CMK (cell line): ENCODE results near the gene PCDHGB4.
"Not testable (repeated sequence)": the region's sequence is repeated elsewhere in the genome, so short reads cannot be mapped to it uniquely, and the experiment has no call there.

Experiments
- DNase-seq: peaks from one replicate; pipeline ENCODE4 v3.0.0-alpha.2; 2010; ENCODE audit warnings: low read depth

The PCDHGB4 gene

DNA sequence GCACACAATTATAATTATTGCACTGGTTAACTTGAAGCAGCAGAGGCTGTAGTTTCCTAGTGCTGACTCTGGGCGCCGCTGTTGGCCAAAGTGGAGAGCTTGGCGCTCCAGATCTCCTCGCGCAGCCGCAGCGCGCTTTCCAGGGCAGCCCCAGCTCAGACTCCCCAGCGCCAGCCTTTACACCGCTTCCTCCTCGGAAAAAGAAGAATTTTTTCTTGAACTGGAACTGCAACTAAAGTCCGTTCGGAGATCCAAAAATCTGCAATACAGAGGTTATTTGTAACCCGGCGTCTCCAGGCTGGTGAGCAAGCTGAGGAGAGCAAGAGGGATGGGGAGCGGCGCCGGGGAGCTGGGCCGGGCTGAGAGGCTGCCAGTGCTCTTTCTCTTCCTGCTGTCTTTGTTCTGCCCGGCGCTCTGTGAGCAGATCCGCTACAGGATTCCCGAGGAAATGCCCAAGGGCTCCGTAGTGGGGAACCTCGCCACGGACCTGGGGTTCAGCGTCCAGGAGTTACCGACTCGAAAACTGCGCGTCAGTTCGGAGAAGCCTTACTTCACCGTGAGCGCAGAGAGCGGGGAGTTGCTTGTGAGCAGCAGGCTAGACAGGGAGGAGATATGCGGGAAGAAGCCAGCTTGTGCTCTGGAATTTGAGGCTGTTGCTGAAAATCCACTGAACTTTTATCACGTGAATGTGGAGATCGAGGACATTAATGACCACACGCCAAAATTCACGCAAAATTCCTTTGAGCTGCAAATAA lies at the start of gene PCDHGB4:
PCDHGB4 (plus strand) TSS at position 142 of the 755 bp plus-strand sequence; CDS start at position 329, 187 bp downstream.
- DNase-seq, result not testable (repeated sequence)

DNA sequence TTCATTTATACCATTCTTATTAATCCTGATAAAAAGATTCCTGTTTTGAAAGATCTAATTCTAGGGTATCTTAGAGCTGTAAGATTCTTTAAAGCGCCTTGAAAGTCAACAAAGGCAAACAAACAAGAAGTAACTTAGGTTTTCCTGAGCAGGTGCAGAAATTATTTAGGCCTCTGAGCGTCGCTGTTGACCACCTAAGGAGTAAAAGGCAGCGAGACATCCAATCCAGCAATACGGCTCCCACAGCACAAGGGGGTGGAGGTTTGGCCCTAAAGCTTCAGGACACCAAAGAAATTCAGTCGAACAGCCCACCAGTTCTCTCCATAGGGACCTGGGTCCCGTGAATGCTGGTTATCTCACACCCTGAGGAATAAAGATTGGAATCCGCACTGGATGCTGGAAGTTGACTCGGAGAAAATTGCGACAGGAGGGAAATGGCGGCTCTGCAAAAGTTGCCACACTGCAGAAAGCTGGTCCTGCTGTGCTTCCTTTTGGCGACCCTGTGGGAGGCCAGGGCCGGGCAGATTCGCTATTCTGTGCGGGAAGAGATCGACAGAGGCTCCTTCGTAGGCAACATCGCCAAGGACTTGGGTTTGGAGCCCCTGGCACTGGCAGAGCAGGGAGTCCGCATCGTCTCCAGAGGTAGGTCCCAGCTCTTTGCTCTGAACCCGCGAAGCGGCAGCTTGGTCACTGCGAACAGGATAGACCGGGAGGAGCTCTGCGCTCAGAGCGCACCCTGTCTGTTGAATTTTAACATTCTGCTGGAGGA lies 48.8 kb upstream of the PCDHGB4 start, which contains the start of gene PCDHGA2:
PCDHGA2 (plus strand) TSS at position 223 of the 769 bp plus-strand sequence.
- no peak for DNase-seq

DNA sequence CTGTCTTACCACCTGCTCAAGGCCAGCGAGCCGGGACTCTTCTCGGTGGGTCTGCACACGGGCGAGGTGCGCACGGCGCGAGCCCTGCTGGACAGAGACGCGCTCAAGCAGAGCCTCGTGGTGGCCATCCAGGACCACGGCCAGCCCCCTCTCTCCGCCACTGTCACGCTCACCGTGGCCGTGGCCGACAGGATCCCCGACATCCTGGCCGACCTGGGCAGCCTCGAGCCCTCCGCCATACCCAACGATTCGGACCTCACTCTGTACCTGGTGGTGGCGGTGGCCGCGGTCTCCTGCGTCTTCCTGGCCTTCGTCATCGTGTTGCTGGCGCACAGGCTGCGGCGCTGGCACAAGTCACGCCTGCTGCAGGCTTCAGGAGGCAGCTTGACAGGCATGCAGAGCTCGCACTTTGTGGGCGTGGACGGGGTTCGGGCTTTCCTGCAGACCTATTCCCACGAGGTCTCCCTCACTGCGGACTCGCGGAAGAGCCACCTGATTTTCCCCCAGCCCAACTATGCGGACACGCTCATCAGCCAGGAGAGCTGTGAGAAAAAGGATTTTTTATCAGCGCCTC lies 46.6 kb upstream of the PCDHGB4 start:
- not testable (repeated sequence) for DNase-seq

DNA sequence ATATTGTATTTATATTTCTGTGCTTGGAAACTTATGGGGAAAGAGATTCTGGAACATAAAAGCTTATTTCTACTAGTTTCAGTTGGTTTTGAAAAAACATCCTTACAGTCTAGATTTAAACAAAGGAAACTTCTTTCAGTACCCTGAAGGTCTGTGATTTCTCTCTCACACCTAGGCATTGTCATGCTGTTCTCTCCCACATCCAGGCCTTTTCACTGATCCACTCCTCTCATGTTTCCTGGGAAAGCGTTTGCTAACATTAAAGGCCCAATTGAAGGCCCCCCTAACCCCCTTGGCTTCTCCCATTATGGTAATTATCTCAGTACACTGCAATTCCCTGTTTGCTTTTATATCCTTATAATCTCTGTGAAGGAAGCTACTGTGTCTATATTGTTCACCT lies 44.7 kb upstream of the PCDHGB4 start:
- no peak for DNase-seq

DNA sequence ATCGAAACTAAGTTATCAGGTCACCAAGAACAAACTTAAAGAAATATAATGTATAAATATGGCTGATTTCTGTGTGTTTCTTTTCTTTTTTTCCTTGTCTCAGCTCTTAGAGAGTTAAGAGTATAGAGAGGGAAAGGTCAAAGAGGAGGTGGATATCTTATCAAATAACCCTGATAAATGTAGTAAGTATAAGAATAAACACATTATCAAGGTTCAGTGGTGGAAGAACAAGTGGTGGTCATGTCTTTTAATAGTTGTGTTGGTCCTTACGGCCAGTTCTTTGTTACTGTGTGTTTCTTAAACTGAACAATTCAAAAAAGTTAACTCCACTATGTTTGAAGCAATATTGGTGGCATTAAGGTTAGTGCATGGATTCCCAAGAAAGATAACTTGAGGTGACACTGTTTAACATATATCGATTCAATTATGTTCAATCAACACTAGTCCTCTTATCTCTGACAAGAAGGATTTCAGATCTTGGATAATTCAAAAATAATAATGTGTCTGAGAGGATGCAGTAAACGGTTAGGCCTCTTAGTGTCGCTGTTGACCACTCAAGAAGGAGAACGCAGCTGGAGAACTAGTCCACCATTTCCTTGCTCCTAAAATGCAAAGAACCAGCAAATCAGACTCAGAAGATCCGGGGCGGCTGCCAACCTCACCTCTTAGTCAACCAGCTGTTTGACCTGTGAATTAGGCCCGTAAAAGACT lies 44.1 kb upstream of the PCDHGB4 start, which contains the start of gene PCDHGA3:
PCDHGA3 (plus strand) TSS at position 588 of the 711 bp plus-strand sequence. CDS start 205 bp downstream, outside the sequence.
- no peak for DNase-seq

DNA sequence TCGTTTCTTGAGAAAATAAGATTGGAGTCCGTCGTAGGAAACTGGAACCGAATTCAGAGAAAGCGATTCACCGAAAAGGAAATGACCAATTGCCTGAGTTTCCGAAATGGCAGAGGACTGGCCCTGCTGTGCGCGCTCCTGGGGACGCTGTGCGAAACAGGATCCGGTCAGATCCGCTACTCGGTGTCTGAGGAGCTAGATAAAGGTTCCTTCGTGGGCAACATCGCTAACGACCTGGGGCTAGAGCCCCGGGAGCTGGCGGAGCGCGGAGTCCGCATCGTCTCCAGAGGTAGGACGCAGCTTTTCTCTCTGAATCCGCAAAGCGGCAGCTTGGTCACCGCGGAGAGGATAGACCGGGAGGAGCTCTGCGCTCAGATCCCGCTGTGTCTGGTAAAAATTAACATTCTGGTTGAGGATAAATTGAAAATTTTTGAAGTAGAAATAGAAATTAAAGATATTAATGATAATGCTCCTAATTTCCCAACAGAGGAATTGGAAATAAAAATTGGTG lies 43.5 kb upstream of the PCDHGB4 start:
- no peak for DNase-seq

DNA sequence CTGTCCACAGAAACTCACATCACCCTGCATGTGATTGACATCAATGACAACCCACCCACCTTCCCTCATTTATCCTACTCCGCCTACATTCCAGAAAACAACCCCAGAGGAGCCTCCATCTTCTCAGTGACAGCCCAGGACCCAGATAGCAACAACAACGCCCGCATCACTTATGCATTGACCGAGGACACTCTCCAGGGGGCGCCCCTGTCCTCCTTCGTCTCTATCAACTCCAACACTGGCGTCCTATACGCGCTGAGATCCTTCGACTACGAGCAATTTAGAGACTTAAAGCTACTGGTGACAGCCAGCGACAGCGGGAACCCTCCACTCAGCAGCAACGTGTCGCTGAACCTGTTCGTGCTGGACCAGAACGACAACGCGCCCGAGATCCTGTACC lies 42.2 kb upstream of the PCDHGB4 start:
- DNase-seq, result no peak

DNA sequence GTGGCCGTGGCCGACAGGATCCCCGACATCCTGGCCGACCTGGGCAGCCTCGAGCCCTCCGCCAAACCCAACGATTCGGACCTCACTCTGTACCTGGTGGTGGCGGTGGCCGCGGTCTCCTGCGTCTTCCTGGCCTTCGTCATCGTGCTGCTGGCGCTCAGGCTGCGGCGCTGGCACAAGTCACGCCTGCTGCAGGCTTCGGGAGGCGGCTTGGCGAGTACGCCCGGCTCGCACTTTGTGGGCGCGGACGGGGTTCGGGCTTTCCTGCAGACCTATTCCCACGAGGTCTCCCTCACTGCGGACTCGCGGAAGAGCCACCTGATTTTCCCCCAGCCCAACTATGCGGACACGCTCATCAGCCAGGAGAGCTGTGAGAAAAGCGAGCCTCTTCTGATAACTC lies 41.5 kb upstream of the PCDHGB4 start:
- not testable (repeated sequence) for DNase-seq

DNA sequence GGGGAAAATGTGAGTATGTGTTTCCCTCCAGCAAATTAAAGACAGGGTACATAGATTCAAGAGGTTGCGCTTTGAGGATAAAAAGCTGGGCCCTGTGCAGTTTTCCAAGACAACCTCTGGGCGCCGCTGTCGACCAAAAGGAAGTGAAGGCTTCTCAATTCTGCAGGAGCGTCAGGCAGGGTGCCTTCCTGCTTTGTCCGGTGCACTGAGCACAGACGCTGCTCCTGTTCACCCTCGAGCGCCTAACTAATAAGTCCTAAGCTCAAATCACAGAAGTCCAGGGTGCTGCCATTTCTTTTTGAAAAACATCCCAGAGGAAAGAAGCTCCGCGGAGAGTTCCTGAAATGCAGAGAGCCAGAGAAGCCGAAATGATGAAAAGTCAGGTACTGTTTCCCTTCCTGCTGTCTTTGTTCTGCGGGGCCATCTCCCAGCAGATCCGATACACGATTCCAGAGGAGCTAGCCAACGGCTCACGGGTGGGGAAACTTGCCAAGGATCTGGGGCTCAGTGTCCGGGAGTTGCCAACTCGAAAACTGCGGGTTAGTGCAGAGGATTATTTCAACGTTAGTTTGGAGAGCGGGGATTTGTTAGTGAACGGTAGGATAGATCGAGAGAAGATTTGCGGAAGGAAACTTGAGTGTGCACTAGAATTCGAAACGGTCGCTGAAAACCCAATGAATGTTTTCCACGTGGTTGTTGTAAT lies 37.4 kb upstream of the PCDHGB4 start, which contains the start of gene PCDHGB1:
PCDHGB1 (plus strand) TSS at position 183 of the 703 bp plus-strand sequence; CDS start at position 345, 162 bp downstream.
- no peak for DNase-seq

DNA sequence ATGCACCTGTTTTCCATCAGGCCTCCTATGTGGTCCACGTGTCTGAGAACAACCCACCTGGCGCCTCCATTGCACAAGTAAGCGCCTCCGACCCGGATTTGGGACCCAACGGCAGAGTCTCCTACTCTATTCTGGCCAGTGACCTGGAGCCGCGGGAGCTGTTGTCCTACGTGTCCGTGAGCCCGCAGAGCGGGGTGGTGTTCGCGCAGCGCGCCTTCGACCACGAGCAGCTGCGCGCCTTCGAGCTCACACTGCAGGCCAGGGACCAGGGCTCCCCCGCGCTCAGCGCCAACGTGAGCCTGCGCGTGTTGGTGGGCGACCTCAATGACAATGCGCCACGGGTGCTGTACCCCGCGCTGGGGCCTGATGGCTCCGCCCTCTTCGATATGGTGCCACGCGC lies 35.9 kb upstream of the PCDHGB4 start:
- DNase-seq, result no peak

DNA sequence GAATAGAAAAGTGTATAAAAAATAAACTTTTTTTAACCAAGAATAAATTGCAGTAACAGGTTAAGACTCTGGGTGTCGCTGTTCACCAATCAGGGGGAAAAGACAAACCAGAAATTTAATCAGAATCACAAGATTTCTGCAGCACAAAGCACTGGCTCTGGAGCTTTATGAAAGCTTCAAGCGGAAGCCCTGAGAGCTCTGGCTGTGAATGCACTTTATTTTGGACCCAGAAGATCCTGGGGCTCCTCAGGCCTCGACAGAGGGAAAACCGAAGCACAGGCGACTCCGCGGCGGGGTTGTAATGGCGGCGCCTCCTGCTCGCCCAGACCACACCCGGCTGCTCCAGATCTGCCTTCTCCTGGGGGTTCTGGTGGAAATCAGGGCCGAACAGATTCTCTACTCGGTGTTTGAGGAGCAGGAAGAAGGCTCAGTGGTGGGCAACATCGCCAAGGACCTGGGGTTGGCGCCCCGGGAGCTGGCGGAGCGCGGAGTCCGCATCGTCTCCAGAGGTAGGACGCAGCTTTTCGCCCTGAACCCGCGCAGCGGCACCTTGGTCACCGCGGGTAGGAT lies 32.5 kb upstream of the PCDHGB4 start, which contains the start of gene PCDHGA4:
PCDHGA4 (plus strand) TSS at position 122 of the 570 bp plus-strand sequence; CDS start at position 209, 87 bp downstream.
- no peak for DNase-seq

DNA sequence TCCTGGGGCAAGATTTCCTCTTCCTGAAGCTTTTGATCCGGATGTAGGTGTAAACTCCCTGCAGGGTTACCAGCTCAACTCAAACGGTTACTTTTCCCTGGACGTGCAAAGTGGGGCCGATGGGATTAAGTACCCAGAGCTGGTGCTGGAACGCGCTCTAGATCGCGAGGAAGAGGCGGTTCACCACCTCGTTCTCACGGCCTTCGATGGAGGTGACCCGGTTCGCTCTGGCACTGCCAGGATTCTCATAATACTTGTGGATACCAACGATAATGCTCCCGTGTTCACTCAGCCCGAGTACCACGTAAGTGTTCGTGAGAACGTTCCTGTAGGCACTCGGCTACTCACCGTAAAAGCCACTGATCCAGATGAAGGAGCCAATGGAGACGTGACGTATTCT lies 31.9 kb upstream of the PCDHGB4 start:
- no peak for DNase-seq

DNA sequence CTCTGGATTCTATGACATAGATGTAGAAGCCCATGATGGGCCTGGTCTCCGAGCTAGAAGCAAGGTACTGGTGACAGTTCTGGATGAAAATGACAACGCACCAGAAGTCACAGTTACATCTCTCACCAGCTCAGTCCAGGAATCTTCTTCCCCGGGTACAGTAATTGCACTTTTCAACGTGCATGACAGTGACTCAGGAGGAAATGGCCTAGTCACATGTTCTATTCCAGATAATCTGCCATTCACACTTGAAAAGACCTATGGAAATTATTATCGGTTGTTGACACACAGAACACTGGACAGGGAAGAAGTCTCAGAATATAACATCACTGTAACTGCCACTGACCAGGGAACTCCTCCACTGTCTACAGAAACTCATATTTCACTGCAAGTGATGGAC lies 31.4 kb upstream of the PCDHGB4 start:
- no peak for DNase-seq

DNA sequence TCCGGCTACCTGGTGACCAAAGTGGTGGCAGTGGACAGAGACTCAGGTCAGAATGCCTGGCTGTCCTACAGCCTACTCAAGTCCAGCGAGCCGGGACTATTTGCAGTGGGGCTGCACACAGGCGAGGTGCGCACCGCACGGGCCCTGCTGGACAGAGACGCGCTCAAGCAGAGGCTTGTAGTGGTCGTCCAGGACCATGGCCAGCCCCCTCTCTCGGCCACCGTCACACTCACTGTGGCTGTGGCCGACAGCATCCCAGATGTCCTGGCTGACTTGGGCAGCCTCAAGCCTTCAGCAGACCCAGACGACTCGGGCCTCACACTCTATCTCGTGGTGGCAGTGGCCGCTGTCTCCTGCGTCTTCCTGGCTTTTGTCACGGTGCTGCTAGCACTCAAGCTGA lies 30.5 kb upstream of the PCDHGB4 start:
- no peak for DNase-seq

DNA sequence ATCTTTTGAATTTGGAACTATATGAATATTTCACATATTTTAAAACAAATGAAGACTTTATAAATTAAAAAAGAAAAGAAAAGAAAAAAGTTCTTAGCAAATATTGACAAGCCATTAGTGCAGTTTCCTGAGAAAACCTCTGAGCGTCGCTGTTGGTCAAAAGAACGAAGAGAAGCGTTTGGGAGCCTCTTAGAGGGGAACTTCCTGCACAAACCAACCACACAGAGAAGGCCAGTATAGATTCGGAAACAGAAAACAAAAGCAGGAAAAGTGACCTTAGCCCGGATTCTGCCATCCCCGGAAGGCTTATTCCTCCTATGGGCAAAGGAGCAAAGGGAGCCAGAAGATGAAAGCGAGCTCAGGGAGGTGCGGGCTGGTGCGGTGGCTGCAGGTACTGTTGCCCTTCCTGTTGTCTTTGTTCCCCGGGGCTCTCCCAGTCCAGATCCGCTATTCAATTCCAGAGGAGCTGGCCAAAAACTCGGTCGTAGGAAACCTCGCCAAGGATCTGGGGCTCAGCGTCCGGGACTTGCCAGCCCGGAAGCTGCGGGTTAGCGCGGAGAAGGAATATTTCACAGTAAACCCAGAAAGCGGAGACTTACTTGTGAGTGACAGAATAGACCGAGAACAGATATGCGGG lies 27.6 kb upstream of the PCDHGB4 start, which contains the start of gene PCDHGB2:
PCDHGB2 (plus strand) TSS at position 205 of the 637 bp plus-strand sequence; CDS start at position 347, 142 bp downstream.
- no peak for DNase-seq

DNA sequence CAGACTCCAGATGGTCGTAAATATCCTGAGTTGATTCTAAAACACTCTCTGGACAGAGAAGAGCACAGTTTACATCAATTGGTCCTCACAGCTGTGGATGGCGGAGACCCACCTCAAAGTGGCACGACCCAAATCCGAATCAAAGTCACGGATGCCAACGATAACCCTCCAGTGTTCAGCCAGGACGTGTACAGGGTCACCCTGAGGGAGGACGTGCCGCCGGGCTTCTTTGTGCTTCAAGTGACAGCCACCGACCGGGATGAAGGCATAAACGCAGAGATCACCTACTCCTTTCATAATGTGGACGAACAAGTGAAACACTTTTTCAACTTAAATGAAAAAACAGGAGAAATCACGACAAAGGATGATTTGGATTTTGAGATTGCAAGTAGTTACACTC lies 26.8 kb upstream of the PCDHGB4 start:
- no peak for DNase-seq

DNA sequence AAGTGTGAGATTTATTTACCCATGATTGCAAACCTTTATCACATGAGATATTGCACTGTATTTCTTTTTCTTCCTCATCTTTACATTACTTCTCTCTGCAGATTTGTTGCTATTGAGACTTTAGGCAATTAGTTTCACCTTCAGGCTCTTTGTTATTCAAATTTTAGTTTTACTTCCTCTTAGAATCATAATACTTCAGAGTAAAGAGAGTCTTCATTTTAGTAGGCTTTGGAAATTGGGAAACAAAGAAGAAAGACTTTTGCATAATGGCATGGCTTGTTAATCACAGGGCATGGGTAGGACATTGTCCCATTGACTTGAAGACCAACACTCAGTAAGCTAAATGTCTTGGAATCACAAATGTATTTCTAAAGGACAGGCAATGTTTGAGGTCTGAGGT lies 24.8 kb upstream of the PCDHGB4 start:
- no peak for DNase-seq

DNA sequence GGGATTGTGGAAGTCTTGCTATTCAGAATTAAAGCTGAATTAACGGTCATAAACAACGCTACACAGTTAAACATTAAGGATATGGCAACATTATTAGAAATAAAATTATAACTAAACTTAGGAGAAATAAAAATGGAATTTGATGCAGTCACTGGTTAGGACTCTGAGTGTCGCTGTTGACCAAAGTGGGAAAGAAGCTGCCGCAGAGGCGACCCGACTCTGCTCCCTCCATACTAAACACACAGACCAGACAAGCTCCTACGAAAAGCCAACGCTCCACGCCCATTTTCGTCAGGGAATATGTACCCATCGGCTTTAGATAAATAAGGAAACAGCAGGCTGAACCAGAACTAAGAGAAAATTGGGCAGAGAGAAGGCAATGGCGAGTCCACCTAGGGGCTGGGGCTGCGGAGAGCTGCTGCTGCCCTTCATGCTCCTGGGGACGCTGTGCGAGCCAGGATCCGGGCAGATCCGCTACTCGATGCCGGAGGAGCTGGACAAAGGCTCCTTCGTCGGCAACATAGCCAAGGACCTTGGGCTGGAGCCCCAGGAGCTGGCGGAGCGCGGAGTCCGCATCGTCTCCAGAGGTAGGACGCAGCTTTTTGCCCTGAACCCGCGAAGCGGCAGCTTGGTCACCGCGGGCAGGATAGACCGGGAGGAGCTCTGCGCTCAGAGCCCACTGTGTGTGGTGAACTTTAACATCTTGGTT lies 23.4 kb upstream of the PCDHGB4 start, which contains the start of gene PCDHGA5:
PCDHGA5 (plus strand) TSS at position 211 of the 709 bp plus-strand sequence; CDS start at position 380, 169 bp downstream.
- no peak for DNase-seq
